HG02981 (cell line): ENCODE results near the gene PAGE1.
"Not testable (repeated sequence)": the region's sequence is repeated elsewhere in the genome, so short reads cannot be mapped to it uniquely, and the experiment has no call there.

Experiments
- ATAC-seq: cut with Tn5 transposase; IDR thresholded peaks from one replicate; pipeline ENCODE4 v1.9.1; 2021; ENCODE audit warnings: mild to moderate bottlenecking, moderate library complexity; ENCODE audit not compliant: unreplicated experiment

The PAGE1 gene

GRCh38 chrX:49695276-49696180, at the start of gene PAGE1:
Gene PAGE1 (minus strand): TSS chrX:49695984. CDS start chrX:49694770, 1,214 bp downstream.
- ATAC-seq, result no peak

GRCh38 chrX:49741501-49741900, 45.7 kb upstream of the PAGE1 start:
- not testable (repeated sequence) for ATAC-seq

DNA sequence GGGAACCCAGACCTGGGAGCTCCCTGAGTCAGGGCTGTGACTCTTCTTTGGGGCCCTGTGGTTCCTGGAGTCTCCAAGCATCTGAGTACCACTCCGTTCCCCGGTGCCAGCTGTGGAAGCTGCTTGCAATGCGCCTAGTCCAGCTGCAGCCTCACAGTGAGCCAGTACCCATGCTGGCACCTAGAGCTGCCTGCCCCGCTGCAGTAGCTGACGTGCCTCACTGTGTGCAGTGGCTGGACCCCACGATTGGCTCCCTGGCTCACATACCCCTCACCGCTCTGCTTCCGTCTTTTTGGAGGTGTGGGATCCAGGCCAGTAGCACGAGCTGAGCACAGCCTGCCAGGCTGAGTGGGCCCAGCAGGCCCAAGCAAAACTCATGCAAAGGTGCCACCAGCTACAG, 32.1 kb upstream of the PAGE1 start:
- ATAC-seq, result no peak

DNA sequence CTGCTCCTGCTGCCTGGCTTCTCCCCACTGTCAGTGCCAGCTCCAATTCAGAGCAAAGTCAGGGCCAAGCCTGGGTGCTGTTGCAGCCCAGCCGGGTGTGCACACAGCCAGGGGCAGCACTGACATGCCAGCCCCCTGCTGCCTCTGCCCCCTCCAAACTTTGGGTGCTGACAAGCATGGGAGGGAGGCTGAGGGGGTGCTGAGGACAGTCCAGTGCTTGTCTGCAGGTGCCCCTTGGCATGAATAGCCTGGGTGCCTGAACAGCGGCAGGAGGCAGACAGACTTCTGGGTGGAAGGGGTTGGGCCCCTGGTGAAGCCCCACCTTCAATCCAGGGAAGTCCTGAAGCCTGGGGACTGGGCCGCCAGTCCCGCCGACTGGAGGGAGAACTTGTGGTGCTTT, 31.2 kb upstream of the PAGE1 start:
- ATAC-seq, result no peak

DNA sequence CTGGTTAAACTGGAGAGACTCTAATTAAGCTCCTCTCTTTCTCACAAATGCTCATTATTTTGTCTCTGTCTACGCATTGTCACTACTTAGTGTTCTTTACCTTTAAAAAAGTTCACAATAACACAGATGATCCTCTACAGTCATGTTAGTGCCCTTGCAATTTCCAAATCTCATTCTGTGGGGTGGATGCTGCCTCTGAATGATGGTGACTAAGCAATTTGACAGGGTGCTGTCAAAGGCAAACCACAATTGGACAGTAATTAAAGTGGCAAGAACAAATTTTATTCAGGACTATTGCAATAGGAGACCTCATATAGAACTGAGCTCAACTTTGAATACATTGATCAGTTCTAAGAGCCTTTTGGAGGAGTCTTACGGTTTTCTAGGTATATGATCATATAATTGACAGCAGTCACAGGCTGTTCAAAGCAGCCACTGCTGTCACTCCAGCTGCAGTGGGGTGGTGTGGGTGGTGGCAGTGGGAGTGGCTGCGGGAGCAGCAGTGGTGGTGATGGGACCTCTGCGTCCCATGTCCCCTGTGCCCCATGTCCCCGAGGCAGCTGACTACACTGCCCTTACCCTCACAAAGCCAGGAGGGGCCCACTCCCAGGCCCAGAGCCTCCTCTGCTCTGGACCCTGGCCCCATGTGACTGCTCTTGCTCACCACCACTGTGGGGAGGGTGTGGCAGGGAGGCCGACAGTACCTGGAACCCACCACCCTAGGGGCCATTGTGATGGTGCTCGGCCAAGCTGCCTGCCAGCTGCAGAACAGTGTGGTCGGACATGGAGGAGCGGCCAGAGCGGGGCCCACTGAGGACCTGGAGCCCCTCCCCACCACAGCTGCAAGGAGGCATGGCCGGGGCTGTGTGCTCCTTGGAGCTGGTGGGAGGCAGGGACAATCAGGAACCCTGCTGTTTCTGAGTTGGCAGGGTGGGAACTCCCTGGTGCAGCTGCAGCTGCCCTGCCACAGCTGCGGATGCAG, 30.4 kb upstream of the PAGE1 start:
- no peak for ATAC-seq

- ATAC-seq, result no peak
These were observed 29.6 kb upstream of the PAGE1 start for GRCh38 chrX:49725401-49725800.

DNA sequence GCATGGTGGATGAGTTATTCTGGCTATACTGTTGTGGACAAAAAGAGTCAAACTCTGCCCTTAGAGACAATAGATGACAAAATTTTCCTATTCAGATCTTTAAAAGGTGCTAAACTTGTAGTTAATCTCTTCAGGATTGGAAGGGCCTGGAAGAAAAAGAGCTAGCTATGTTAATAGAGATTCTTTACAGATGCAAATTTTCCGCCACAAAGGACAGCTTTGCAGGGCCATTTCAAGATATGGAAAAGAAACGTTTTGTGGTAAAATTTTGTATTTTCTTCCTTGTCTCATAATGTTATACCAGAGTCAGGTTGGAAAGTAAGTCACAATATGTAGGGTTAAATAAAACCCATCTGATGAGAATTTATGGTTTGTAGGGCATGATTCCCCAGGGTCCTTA, 24.3 kb upstream of the PAGE1 start:
- not testable (repeated sequence) for ATAC-seq

- ATAC-seq, result no peak
These were observed 16.8 kb upstream of the PAGE1 start for GRCh38 chrX:49712577-49712976.

- ATAC-seq, result no peak
These were observed 15.0 kb upstream of the PAGE1 start for GRCh38 chrX:49710744-49711319.

GRCh38 chrX:49704691-49705404, 9.1 kb upstream of the PAGE1 start:
- ATAC-seq, result no peak

- no peak for ATAC-seq
These were observed 6.1 kb upstream of the PAGE1 start for GRCh38 chrX:49701933-49702332.

DNA sequence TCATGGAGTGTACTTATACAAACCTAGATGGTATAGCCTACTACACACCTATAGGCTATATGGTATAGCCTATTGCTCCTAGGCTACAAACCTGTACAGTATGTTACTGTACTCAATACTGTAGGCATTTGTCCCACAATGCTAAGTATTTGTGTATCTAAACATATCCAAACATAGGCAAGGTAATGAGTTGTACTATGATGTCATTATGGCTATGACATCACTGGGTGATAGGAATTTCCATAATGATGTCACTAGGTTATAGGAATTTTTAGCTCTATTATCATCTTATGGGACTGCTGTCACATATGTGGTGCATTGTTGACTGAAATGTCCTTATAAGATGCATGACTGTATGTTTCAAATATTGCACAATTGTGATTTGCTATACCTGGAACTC, 5.5 kb upstream of the PAGE1 start:
- ATAC-seq, result no peak

- no peak for ATAC-seq
These were observed 20.6 kb downstream of the PAGE1 start for GRCh38 chrX:49675075-49675719.

- ATAC-seq, result no peak
These were observed 22.4 kb downstream of the PAGE1 start for GRCh38 chrX:49673394-49673793.

GRCh38 chrX:49664824-49665223, 31.0 kb downstream of the PAGE1 start:
- ATAC-seq, result no peak

DNA sequence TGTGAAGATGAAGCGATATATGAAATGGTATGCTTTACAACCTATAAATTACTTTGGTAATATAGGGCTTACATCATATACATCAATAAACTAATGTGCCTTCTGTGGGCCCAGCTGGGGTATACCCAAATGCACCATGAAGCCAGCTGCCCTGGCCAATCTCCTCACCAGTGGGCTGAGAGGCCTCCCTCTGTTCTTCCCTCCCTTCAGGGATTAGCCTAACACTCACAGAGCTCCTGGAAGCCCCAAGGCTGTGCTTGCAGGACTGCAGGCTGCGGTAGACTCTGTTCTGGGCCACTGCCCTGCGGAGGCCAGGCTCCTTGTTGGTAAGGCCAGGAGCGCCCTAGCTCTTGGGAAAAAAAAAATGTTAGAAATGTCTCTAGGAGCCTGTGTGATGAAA, 33.9 kb downstream of the PAGE1 start:
- no peak for ATAC-seq

- no peak for ATAC-seq
These were observed 36.0 kb downstream of the PAGE1 start for GRCh38 chrX:49659771-49660170.

DNA sequence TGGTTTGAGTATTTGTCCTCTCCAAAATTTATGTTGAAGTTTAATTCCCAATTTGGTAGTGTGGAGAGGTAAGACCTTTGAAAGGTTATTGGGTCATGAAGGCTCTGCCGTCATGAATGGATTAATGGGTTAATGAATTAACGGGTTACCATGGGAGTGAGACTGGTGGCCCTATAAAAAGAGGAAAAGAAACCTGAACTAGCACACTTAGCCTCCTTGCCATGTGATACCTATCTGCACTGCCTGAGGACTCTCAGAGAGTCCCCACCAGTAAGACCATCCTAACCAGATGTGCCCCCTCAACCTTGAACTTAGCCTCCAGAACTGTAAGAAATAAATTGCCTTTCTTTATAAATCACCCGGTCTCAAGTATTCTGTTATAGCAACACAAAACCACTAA, 39.3 kb downstream of the PAGE1 start:
- peak; percentile 51 for ATAC-seq

GRCh38 chrX:49644991-49645637, 50.7 kb downstream of the PAGE1 start:
- ATAC-seq, result no peak
